ENCODE data around the gene TCF12.

Gene TCF12

DNA sequence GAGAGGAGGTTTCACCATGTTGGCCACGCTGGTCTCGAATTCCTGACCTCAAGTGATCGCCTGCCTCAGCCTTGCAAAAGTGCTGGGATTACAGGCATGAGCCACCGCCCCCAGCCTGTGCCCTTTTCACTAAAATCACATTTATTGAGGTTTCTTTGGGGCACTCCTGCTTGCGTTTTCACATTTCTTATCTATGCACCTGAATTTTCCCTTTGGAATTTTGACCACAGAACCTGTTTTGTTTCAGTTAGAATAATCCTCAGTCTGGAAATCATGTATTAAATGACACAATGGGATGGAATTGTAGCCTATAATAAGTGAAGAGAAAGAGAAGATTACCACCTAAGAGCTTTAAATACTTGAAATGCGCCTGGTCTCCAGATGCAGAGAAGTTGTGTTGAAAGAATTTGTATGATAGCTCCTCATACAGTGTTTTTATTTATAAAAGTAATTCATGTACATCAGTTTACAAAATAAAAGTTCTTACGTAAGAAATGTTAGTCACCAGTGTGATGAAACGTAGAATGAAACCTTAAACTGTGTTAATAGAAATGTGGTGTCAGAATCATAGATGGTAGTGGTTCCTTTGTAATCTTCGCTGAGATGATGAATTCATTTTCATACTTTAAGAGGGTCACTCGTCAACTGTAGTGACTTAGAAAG lies 107.0 kb downstream of the TCF12 start:
- no peak for DNase-seq

DNA sequence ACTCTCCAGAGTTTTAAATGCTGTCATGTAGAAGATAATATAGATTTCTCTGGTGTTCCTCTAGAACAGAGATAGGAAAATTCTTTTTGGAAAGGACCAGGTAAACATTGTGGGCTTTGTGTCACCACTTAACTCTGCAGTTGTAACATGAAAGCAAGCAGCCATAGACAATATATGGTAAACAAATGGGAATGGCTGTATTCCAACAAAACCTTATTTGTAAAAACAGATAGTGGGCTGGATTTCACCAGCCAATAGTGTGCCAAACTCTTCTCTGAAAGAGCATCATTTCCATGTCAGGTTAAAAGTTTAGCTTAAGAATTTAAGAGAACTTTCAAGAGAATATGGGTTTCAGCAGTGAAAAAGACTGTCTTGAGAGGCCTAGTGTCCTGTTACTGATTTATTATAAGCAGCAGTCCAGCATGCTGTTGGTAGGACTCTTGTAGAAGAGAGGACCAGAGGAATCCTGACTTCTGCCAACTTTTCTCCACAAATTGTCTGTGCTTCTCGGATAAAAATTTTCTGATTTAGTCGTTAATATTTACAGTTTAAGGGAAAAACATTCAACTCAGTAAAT lies 107.7 kb downstream of the TCF12 start:
- no peak for DNase-seq

DNA sequence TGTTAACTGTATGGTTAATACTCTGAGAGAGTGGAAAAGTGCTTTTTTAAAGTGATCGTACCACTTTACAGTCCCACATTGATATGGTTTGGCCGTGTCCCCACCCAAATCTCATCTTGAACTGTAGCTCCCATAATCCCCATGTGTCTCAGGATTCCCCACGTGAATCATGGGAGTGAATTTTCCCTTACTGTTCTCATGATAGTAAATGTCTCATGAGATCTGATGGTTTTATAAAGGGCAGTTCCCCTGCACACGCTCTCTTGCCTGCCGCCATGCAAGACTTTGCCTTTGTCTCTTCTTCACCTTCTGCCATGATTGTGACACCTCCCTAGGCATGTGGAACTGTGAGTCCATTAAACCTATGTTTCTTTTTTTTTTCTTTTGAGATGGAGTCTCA lies 109.2 kb downstream of the TCF12 start:
- no peak for DNase-seq

DNA sequence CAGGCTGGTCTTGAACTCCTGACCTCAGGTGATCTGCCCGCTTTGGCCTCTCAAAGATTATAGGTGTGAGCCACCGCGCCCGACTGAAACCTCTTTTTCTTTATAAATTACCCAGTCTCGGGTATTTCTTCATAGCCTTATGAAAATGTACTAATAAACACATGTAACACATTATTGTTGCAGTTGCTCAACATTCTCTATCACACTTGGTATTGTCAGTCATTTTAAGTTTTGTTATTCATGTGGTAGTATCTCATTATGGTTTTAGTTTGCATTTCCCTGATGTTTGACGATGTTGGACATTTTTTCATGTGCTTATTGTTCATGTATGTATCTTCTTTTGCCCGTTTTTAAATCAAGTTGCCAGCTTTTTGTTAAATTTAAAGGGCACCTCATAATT lies 109.7 kb downstream of the TCF12 start:
- no peak for DNase-seq

DNA sequence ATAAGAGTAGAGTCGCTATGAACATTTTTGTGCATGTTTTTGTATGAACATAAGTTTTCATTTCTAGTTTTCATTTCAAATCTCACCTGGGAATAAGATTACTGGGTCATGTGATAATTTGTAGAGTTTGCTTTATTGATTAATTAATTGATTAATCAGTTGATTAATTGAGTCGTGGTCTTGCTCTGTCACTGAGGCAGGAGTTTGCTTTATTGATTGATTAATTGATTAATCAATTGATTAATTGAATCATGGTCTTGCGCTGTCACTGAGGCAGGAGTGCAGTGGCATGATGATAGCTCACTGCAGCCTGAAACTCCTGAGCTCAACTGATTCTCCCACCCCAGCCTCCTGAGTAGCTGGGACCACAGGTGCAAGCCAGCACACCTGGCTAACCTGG lies 111.6 kb downstream of the TCF12 start:
- no peak for DNase-seq

DNA sequence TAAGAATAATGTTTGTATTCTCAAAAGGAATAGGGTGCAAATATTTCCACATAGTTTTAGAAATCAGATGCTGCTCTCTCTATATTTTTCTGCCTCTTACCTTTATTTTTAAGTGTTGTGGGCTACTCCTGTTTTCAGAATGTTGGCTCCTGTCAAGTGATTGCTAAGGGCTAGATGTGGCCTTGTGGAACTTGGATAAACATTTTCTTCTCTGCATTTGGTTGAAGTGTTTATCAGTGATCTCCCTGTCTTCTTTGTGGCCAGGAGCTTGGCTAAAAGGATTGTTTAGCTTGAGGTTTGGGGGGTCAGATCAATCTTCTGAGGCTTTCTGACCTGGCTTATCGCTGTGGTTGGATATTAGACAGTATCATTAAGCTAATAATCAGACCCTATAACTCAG lies 112.6 kb downstream of the TCF12 start:
- no peak for DNase-seq

DNA sequence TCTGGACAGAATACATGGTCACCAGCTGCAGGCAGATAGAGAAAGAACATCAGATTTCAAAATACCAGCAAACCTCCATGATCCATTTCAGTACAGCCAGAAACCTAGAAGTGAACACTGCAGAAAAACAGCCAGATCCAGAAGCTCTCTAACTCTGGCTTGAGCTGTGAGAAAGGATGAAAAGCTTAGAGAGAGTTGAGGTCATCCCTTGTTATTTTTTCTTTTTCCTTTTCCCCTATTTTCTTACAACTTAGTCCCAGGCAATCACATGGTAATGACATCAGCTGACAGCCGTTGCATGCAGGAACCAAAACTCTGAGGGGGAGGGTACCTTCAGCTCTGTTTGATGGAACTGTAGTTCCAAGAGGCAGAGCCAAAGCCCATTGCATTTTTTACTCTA lies 113.2 kb downstream of the TCF12 start:
- DNase-seq: no peak

DNA sequence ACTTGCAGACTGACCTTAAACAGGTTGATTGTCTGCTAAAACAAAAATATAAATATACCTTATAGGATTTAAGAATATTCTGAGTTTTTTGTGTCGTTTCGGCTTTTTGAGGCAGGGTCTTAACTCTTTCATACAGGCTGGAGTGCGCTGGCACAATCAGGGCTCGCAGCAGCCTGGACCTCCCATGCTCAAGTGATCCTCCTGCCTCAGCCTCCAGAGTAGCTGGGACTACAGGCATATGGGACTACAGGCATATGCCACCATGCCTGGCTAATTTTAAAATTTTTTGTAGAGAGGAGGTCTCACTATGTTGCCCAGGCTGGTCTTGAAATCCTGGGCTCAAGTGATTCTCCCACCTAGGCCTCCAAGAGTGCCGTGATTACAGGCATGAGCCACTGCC lies 113.9 kb downstream of the TCF12 start:
- DNase-seq: no peak

DNA sequence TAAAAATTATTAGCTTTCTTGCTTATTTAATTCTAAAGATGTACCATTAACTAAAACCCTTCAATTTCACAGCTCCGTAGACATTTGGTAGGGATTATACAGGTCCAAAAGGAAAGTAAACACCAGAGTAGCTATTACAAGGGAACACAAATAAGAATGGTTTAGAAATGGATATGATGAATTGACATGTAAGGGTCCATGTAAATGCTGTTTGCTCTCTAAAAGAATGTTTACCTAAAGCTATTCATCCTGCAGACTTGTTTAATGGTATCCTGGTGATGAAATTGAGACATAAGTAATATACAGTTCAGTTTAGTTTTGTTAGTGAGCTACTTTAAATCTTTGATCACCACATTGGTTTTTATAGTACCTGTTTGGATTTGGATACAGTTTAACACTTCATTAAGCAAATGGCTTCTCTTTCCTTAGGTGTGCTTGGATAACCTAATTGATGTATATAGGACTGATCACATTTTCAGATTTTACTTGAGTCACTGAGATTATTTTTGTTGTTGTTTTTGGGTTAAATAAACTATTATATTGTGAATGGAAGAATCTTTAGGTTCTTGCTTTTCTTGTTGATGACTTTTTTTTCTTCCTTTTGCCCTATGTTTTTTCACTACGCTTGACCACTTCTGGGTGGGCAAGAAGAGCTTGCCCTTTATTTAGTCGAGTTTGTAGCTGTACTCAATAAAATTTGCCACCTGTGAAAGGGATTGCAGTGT lies 115.4 kb downstream of the TCF12 start:
- no peak for DNase-seq

DNA sequence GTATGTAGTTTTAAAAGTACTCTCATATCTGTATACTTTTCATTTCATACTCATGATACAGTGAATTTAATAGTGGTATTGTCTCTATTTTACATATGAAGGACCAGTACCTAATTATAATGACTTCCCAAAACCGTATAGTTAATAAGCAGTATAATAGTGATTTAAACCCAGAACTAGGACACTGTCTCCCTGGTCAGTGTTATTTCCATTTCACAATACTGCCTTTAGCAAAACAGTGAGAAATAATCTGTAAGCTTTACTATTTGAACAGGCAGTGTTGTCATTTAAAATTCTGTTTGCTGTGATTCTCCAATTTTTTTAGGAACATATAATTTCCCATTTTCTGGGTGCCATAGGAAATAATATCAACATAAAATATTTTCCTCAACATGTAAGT lies 116.2 kb downstream of the TCF12 start:
- DNase-seq: no peak

DNA sequence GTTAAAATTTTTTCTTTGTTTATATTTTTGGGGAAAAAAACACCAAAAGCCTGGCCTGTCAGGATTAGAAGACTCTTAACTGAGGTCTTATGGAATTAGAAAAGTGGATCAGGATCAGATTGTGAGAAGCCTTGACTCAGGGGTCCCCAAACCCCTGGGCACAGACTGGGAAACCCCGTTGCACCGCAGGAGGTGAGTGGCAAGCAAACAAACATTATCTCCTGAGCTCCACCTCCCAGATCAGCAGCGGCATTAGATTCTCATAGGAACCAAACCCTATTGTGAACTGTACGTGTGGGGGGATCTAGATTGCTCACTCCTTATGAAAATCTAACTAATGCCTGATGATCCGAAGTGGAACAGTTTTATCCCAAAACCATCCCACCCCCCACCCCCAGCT lies 117.2 kb downstream of the TCF12 start:
- no peak for DNase-seq

DNA sequence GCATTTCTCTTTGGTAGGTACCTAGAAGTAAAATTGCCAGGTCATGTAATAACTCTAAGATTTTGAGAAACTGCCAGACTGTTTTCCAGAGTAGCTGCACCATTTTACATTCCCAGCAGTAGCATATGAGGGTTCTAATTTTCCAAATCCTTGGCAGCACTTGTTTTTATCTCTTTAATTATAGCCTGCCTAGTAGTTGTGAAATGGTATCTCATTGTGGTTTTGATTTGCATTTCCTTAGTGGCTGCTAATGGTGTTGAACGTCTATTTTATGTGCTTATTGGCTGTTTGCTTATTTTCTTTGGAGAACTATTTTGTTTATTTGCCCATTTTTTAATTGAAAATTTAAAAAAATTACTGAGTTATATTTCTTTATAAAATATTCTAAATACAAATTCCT lies 117.9 kb downstream of the TCF12 start:
- DNase-seq: no peak

DNA sequence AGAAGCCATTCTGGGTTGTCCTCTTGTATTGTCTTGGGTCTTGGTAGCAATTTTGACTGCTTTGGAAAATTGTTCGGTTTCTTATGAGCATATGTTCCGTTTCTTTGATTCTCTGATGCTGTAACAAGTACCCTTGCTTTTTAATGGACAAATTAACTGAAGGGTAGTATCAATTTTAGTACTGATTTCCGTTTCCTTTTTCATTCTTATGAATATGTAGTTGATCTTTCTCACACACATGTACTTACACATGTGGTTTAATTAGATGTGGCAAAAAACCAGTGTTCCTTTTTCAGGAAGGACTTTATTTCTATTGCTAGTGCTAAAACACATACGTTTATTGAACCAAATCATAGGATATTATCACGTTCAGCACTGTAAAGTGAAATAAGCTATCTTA lies 119.1 kb downstream of the TCF12 start:
- no peak for DNase-seq

DNA sequence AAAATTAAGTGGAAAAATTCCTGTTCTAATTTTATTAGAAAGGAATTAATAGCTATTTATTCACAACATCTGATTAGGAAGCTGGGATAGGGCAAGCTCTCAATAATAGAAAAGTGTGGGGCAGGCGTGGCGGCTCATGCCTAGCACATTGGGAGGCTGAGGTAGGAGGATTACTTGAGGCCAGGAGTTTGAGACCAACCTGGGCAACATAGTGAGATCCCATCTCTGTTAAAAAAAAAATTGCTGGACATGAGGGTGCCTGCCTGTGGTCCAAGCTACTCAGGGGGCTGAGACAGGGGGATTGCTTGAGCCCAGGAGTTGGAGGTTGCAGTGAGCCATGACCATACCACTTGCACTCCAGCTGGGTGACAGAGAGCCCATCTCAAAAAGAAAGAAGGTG lies 119.6 kb downstream of the TCF12 start:
- DNase-seq: no peak

DNA sequence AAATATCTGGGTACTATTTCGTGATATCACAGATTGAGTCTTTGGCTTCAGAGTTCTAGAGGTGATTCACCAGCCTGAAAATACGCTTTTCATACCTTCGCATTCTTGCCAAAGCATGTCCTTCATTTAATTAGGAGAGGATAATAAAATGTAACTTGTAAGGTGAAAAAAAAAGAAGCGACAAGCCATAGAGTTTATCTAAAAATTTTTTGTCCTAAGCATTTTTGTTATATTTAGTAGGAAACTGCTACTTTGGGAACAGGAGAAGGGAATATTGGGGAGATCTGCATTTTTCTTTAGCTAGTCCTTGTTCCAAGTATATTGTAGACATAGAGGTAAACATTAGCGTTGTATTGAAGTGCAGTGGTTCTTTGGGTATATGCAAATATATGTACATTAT lies 120.1 kb downstream of the TCF12 start:
- no peak for DNase-seq

DNA sequence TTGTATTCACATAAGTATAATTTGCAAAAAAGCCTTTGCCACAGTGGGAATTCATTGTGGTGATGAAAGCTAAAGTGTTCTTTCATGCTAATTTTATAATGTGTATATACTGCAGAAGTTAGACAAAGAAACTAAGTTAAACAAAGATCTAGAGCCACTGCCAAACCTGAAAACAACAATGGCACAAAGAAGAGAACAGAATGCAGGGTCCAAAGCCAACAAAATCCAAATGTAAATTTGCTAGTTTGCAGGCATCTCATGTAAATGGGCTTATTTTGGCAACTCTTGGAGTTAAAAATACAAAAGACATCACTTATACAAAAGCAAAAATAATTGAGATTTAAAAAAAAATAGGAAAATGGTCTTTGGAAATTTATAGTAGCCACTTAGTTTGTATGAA lies 123.0 kb downstream of the TCF12 start:
- DNase-seq: no peak

DNA sequence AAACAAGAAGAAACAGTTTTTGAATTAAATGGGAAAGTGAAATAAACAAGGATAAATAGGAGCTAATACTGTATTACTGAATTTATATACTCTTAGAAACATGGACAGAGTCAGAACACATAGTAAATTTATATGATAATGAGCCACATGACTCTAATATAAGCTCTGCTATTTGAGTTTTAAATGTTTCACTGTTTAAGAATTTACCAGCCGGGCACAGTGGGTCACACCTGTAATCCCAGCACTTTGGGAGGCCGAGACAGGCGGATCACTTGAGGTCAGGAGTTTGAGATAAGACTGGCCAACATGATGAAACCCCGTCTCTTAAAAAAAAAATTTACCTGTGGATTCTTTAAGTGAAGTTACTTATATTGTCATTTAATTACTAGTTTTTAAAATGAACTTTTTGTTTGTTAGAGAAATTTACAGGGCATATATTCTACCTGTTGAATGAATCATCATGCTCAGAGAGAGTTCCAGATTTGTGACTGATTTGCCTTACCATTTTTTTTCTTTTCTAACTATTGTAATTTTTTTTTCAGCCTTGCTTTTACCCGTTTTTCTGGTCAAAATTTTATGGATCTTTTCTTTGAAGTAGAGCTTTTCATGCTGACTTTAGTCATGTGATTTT lies 125.7 kb downstream of the TCF12 start:
- DNase-seq: no peak

DNA sequence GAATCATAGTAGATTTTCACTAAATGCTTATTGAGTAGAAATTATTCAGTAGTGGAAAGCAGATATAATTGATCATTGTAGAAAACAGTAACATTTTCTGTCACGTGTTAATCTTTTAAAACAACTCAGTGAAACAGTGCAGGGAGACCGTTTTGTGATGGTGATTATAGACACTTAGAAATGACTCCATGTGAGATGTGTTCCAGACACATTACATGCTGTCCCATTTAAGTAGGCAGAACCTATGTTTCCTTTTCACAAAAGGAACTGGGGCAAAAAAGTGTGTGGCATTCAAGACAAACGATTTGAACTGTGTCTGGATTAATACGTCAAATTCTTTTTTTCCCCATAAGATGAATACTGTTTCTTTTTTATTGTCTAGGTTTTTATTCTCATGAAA lies 126.5 kb downstream of the TCF12 start:
- DNase-seq: no peak

DNA sequence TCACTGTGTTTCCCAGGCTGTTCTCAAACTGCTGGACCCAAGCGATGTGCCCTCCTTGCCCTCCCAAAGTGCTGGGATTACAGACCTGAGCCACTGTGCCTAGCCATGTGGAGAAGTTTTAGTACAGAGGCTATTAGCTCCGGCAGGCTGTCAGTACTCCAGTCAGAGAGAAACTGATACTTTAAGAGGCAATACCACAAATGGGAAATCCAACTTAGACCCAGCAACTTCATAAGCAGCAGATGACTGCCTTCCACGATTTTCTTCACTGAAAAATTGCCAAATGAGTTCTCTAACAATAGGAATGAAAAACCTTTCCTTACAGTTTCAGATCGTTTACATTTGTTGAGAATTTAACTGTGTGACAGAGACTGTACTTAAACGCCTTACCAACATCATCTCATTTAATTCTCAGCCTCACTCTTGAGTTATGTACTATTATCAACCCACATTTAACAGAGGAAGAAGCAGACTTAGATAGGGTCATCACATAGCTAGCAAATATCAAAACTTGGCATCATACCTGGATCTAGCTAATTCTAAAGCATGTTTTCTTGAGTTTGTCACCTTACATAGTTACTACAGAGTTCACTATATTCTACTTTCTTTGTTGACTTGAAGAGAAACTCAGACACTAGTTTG lies 127.4 kb downstream of the TCF12 start:
- DNase-seq: no peak

DNA sequence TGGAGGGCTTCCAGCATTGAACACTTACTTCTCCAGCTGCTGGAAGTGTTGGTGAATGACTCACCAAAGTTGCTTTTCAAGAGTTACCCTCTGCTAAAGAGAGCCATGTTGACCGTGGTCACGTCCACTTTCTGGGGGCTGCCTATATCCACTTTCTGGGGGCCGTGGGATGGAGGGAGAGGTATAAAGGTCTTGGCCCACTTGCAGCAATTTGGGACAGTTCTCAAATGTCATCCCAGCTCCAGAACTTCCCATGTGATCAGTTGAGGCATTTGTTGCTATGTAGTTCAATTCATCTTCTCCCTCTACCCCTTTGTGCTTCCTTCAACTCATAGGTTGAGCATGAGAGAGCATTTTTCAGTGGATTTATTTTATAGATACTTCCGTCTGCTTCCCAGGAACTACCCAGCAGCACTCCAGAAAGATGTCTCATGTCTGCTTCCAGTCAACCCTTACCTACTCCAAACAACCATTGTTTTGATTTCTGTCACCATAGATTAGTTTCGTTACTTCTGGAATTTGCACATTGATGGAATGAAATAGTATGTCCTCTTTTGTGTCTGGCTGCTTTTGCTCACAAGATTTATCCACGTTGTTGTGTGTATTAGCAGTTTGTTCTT lies 130.6 kb downstream of the TCF12 start:
- DNase-seq: no peak

DNA sequence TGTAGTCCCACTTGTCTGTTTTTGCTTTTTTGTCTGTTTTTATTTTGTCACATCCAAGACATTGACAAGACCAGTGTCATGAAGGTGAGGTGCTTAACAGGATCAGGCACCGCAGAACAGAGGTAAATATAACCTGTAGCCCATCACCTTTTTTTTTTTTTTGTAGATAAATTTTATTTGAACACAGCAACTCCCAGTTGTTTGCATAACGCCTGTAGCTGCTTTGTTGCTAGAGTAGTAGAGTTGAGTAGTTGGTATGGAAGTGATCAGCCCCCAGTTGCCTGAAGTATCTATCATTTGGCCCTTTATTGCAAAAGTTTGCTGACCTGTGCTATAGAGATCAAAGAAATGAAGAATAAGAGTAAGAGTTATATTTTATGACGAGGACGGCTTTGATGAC lies 135.0 kb downstream of the TCF12 start:
- no peak for DNase-seq

DNA sequence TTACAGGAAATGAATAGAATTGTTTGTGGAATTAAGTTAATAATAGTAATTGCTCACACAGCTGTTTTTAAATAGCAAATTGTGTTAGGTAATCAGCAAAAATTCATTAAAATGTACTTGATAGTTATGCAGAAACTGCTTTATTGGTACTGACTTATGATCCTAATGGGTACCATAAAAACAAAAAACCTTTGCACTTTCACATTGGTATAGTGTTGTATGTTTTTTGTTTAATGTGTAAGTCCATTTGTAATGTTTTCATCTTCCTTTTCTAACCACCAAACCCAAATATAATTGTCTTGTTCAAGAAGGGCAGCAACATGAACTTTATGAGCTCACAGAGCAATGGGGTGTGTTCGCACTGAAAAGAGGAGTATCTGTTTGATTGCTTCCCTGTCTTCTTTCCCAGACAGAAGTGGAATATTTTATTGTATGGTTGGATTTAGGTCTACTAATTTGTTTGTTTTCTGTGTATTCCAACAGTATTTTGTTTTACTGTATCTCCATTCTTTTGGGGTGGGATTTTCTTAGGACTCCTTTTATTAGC lies 135.8 kb downstream of the TCF12 start:
- no peak for DNase-seq

DNA sequence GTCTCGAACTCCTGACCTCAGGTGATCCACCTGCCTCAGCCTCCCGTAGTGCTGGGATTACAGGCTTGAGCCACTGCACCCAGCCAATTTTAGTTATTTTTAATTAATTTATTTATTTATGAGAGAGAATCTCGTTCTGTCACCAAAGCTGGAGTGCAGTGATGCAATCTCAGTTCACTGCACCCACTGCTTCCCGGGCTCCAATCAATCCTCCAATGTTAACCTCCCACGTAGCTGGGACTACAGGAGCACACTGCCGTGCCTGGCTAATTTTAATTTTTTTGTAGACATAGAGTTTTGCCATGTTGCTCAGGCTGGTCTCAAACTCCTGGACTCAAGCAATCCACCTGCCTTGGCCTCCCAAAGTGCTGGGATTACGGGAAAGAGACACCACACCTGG lies 137.9 kb downstream of the TCF12 start:
- DNase-seq: no peak
